Measurements from ENCODE around the gene KLHL40.

KLHL40 gene

DNA sequence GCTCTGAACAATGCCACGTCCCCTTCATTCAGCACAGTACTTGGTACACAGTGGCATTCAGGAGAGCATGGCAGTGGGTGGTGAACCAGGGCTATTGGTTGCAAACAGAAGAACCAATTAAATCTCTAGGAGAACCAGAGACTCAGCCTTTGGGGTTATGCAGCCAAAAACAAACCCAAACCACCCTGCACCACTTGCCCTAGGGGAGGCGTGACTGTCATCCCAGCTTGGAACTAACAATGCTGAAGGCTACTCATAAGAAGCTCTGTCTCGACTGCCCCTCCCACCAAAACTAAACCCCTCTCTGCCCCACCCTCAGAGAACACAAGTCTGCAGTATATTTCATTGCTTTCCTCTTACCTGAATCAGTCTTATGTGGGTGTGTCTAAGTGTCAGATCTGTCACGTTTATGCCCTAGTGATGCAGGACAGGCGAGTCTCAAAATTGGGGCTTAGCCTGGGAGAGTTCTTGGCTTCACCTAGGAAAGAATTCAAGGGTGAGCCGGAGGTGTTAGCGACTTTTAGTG lies 15.2 kb upstream of the KLHL40 start:
- no peak overlapping the region for H2AFZ ChIP-seq (ENCODE audit: low read length, unreplicated experiment)
- H3K36me3 ChIP-seq (ENCODE audit: insufficient read depth, low read length) = no peaks in the 10 kb centered on the region
- no peak overlapping the region for H3K4me3 ChIP-seq (ENCODE audit: low read depth, low read length)
- H3K27me3 ChIP-seq (ENCODE audit: insufficient read depth, low read length) = no peaks in the 10 kb centered on the region; the same call in 1 of the 2 replicates
- H3K4me1 ChIP-seq (ENCODE audit: control insufficient read depth, insufficient read depth, low read length, unreplicated experiment) = no peaks in the 10 kb centered on the region
- no peak overlapping the region for H3K27ac ChIP-seq (ENCODE audit: low read depth, low read length)
- no peaks in the 10 kb centered on the region for H3K79me2 ChIP-seq (ENCODE audit: control insufficient read depth, insufficient read depth, low read length, unreplicated experiment)

DNA sequence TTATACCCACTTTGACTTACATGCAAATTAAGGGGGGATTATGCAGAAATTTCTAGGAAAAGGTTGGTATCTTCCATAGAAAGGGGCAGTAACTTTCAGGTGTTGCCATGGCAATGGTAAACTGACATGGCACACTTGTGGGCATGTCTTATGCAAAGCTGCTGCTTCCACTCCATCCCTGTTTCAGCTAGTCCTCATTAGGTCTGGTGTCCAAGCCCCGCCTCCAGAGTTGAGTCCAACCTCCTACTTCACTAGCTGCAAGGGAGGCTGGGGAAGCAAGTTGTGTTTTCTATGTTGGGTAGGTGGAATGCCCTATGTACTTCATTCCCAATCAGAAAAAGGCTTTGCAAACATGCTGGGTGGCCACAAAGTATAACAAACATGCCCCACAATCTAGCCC lies 14.7 kb upstream of the KLHL40 start:
- H3K4me3 ChIP-seq (ENCODE audit: low read depth, low read length) = no peak overlapping the region
- no peaks in the 10 kb centered on the region; the same call in 1 of the 2 replicates for H3K27me3 ChIP-seq (ENCODE audit: insufficient read depth, low read length)
- H3K4me1 ChIP-seq (ENCODE audit: control insufficient read depth, insufficient read depth, low read length, unreplicated experiment) = no peaks in the 10 kb centered on the region
- no peak overlapping the region for H3K27ac ChIP-seq (ENCODE audit: low read depth, low read length)
- H3K79me2 ChIP-seq (ENCODE audit: control insufficient read depth, insufficient read depth, low read length, unreplicated experiment) = no peaks in the 10 kb centered on the region
- no peak overlapping the region for H2AFZ ChIP-seq (ENCODE audit: low read length, unreplicated experiment)
- H3K36me3 ChIP-seq (ENCODE audit: insufficient read depth, low read length) = no peaks in the 10 kb centered on the region

DNA sequence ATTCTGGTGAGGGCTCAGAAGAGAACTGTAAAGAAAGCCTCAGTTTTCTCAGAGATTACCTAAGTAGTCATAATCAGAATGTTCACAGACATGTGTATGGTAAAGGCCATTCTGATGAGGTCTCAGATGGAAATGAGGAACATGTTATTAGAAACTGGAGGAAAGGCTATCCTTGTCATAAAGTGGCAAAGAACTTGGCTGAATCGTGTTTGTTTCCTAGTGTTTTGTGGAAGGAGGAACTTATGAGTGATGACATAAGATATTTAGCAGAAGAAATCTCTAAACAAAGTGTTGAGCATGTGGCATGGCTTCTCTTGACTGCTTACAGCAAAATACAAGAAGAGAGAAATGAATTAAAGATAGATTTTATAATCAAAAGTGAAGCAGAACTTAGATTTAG lies 12.8 kb upstream of the KLHL40 start:
- no peak overlapping the region for H2AFZ ChIP-seq (ENCODE audit: low read length, unreplicated experiment)
- no peak overlapping the region for H3K4me3 ChIP-seq (ENCODE audit: low read depth, low read length)
- H3K4me1 ChIP-seq (ENCODE audit: control insufficient read depth, insufficient read depth, low read length, unreplicated experiment) = no peaks in the 10 kb centered on the region
- H3K36me3 ChIP-seq (ENCODE audit: insufficient read depth, low read length) = no peaks in the 10 kb centered on the region
- H3K27me3 ChIP-seq (ENCODE audit: insufficient read depth, low read length) = no peaks in the 10 kb centered on the region; the same call in 1 of the 2 replicates
- no peaks in the 10 kb centered on the region for H3K79me2 ChIP-seq (ENCODE audit: control insufficient read depth, insufficient read depth, low read length, unreplicated experiment)
- H3K27ac ChIP-seq (ENCODE audit: low read depth, low read length) = no peak overlapping the region

DNA sequence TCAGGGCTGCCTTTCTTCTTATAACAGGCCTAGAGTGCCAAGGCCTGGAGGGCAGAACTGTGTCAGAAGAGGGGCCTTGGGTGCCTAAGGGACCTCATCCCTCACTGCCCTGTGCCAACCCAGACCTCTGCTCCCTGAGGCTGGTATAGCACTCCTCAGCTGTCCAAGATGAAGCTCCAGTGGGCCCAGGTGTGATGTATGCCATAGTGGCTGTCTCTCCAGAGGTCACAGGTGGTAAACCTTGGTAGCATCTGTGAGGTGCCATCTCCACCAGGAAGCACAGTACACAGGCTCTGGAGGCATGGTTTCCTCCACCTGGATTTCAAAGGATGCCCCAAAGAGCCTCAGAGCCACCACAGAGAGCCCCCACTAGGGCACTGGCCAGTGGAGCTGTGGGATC lies 12.3 kb upstream of the KLHL40 start:
- no peak overlapping the region for H3K4me3 ChIP-seq (ENCODE audit: low read depth, low read length)
- no peak overlapping the region for H3K27ac ChIP-seq (ENCODE audit: low read depth, low read length)
- H3K36me3 ChIP-seq (ENCODE audit: insufficient read depth, low read length) = no peaks in the 10 kb centered on the region
- no peaks in the 10 kb centered on the region for H3K79me2 ChIP-seq (ENCODE audit: control insufficient read depth, insufficient read depth, low read length, unreplicated experiment)
- no peaks in the 10 kb centered on the region for H3K4me1 ChIP-seq (ENCODE audit: control insufficient read depth, insufficient read depth, low read length, unreplicated experiment)
- no peak overlapping the region for H2AFZ ChIP-seq (ENCODE audit: low read length, unreplicated experiment)
- H3K27me3 ChIP-seq (ENCODE audit: insufficient read depth, low read length) = no peaks in the 10 kb centered on the region; the same call in 1 of the 2 replicates

DNA sequence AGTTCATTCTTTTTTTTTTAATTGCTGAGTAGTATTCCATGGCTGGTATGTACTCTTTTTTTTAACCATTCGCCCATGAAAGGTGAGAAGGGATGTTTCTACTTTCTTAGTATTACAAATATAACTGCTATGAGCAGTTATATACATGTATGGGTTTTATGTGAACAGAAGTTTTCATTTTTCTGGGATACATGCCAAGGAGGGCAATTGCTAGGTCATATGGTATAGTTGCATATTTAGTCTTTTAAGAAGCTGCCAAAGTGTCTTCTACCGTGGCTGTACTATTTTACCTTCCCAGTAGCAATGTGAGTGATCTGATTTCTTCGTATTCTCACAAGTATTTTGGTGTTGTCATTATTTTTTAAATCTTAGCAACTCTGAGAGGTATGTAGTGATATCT lies 11.2 kb upstream of the KLHL40 start:
- H2AFZ ChIP-seq (ENCODE audit: low read length, unreplicated experiment) = no peak overlapping the region
- no peaks in the 10 kb centered on the region for H3K27me3 ChIP-seq (ENCODE audit: insufficient read depth, low read length)
- no peaks in the 10 kb centered on the region for H3K36me3 ChIP-seq (ENCODE audit: insufficient read depth, low read length)
- H3K4me3 ChIP-seq (ENCODE audit: low read depth, low read length) = no peak overlapping the region
- no peaks in the 10 kb centered on the region for H3K4me1 ChIP-seq (ENCODE audit: control insufficient read depth, insufficient read depth, low read length, unreplicated experiment)
- H3K27ac ChIP-seq (ENCODE audit: low read depth, low read length) = no peak overlapping the region
- H3K79me2 ChIP-seq (ENCODE audit: control insufficient read depth, insufficient read depth, low read length, unreplicated experiment) = no peaks in the 10 kb centered on the region

DNA sequence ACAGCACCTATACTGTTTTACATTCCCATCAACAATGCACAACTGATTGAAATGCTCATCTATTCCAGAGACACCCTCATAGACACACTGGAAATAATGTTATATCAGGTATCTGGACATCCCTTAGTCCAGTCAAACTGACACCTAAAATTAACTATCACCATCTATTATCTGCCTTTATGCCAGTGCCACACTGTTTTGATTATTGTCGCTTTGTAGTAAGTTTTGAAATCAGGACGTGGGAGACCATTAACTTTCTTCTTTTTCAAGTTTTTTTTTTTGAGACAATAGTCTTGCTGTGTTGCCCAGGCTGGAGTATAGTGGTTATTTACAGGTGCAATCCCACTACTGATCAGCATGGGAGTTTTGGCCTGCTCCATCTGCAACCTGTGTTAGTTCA lies 9.4 kb upstream of the KLHL40 start:
- H3K4me3 ChIP-seq (ENCODE audit: low read depth, low read length) = no peak overlapping the region
- no peaks in the 10 kb centered on the region for H3K36me3 ChIP-seq (ENCODE audit: insufficient read depth, low read length)
- peaks cover 6% of the 10 kb centered on the region for H3K4me1 ChIP-seq (ENCODE audit: control insufficient read depth, insufficient read depth, low read length, unreplicated experiment)
- H3K27me3 ChIP-seq (ENCODE audit: insufficient read depth, low read length) = no peaks in the 10 kb centered on the region
- H3K27ac ChIP-seq (ENCODE audit: low read depth, low read length) = no peak overlapping the region
- H2AFZ ChIP-seq (ENCODE audit: low read length, unreplicated experiment) = no peak overlapping the region
- H3K79me2 ChIP-seq (ENCODE audit: control insufficient read depth, insufficient read depth, low read length, unreplicated experiment) = no peaks in the 10 kb centered on the region

DNA sequence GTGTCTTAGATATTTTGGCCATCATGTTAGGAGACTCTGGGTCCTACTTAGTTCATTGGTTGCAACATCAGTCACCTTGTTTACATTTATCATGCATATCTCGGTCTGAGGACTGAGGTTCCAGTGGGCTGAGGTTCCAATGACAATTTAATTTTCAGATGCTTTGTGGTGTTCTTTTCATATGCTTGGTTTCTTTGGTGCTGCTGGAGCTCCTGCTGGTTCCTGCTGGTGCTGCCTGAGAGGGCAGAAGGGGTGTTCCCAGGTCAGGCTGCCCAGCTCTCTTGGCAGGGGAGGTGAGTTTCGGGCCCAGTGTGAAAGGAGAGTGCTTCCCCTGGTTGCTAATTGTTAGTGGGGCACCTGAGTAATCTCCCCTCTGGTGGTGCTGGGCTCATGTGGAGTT lies 6.9 kb upstream of the KLHL40 start:
- no peaks in the 10 kb centered on the region for H3K36me3 ChIP-seq (ENCODE audit: insufficient read depth, low read length)
- H3K27ac ChIP-seq (ENCODE audit: low read depth, low read length) = no peak overlapping the region
- H2AFZ ChIP-seq (ENCODE audit: low read length, unreplicated experiment) = no peak overlapping the region
- no peak overlapping the region for H3K4me3 ChIP-seq (ENCODE audit: low read depth, low read length)
- no peaks in the 10 kb centered on the region for H3K27me3 ChIP-seq (ENCODE audit: insufficient read depth, low read length)
- H3K4me1 ChIP-seq (ENCODE audit: control insufficient read depth, insufficient read depth, low read length, unreplicated experiment) = peaks cover 8% of the 10 kb centered on the region
- H3K79me2 ChIP-seq (ENCODE audit: control insufficient read depth, insufficient read depth, low read length, unreplicated experiment) = no peaks in the 10 kb centered on the region

DNA sequence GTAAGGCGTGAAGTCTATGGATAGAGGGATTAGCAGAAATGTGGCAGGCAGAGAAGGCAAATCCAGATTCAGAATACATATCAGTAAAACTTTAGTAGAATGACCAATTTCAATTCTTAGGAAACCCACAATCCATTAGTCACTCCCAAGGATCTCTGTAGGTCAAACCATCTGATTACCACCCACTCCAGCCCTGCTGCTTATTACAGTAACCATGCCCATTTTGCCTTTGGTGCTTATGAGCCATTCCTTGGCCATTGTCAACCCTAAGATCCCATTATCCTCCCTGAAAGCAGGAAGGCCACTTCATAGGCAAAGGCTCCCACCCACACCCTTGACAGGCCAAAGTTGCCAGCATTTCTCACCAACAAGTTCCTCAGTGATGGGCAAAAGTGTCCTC lies 5.1 kb upstream of the KLHL40 start:
- Histone ChIP-seq H3K27ac (ENCODE audit: low read depth, low read length) (no peak overlapping the region), H3K79me2 (ENCODE audit: control insufficient read depth, insufficient read depth, low read length, unreplicated experiment) (no peaks in the 10 kb centered on the region), H3K4me3 (ENCODE audit: low read depth, low read length) (no peak overlapping the region), H2AFZ (ENCODE audit: low read length, unreplicated experiment) (no peak overlapping the region), H3K27me3 (ENCODE audit: insufficient read depth, low read length) (peaks cover 5% of the 10 kb centered on the region; the same call in 1 of the 2 replicates), H3K4me1 (ENCODE audit: control insufficient read depth, insufficient read depth, low read length, unreplicated experiment) (peaks cover 17% of the 10 kb centered on the region), H3K36me3 (ENCODE audit: insufficient read depth, low read length) (no peaks in the 10 kb centered on the region)

DNA sequence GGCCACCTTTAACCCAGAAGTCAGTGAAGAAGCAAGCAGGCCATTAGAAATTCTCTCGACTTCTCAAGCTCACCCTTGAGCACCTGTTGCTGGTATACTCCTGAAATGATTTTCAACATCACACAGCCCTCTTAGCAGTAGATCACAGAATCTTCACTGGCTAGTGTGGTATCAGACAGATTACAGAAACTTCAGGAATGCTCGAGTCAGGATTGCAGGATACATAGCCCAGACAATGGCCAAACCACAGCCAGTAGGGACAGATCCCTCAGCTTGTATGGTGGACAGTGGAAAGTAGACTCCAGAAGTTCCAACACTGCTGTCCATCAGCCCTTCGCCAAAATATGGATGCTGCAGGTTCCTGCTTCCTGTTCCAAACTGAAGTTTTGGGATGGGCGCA lies 4.5 kb upstream of the KLHL40 start:
- Histone ChIP-seq H3K4me3 (ENCODE audit: low read depth, low read length) (no peak overlapping the region), H3K27me3 (ENCODE audit: insufficient read depth, low read length) (peaks cover 10% of the 10 kb centered on the region), H3K4me1 (ENCODE audit: control insufficient read depth, insufficient read depth, low read length, unreplicated experiment) (peaks cover 17% of the 10 kb centered on the region), H3K79me2 (ENCODE audit: control insufficient read depth, insufficient read depth, low read length, unreplicated experiment) (no peaks in the 10 kb centered on the region), H2AFZ (ENCODE audit: low read length, unreplicated experiment) (no peak overlapping the region), H3K36me3 (ENCODE audit: insufficient read depth, low read length) (no peaks in the 10 kb centered on the region), H3K27ac (ENCODE audit: low read depth, low read length) (no peak overlapping the region)

DNA sequence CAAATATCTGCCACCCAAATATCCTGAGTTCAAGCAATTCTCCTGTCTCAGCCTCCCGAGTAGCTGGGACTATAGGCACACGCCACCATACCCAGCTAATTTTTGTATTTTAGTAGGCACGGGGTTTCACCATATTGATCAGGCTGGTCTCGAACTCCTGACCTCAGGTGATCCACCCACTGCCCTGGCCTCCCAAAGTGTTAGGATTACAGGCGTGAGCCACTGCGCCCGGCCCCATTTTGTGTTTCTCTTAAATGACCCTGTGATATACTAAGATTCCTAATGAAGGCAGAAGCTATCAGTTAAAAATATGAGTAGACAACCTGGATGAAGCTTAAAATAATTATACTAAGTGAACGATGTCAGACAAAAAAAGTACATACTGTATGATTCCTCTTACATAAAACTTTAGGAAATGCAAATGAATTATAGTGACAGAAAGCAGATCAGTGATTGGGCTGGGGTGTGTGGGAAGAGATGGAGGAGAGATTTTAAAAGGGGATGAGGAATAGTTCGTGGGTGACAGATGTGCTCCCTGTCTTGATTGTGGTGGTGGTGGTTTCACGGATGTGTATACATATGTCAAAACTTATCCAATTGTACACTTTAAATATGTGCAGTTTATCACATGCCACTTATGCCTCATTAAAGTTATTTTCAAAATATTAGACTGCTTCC lies 3.8 kb upstream of the KLHL40 start:
- Histone ChIP-seq H3K4me1 (ENCODE audit: control insufficient read depth, insufficient read depth, low read length, unreplicated experiment) (peaks cover 17% of the 10 kb centered on the region), H3K27ac (ENCODE audit: low read depth, low read length) (no peak overlapping the region), H3K79me2 (ENCODE audit: control insufficient read depth, insufficient read depth, low read length, unreplicated experiment) (no peaks in the 10 kb centered on the region), H3K27me3 (ENCODE audit: insufficient read depth, low read length) (peaks cover 17% of the 10 kb centered on the region), H2AFZ (ENCODE audit: low read length, unreplicated experiment) (no peak overlapping the region), H3K36me3 (ENCODE audit: insufficient read depth, low read length) (no peaks in the 10 kb centered on the region), H3K4me3 (ENCODE audit: low read depth, low read length) (no peak overlapping the region)

DNA sequence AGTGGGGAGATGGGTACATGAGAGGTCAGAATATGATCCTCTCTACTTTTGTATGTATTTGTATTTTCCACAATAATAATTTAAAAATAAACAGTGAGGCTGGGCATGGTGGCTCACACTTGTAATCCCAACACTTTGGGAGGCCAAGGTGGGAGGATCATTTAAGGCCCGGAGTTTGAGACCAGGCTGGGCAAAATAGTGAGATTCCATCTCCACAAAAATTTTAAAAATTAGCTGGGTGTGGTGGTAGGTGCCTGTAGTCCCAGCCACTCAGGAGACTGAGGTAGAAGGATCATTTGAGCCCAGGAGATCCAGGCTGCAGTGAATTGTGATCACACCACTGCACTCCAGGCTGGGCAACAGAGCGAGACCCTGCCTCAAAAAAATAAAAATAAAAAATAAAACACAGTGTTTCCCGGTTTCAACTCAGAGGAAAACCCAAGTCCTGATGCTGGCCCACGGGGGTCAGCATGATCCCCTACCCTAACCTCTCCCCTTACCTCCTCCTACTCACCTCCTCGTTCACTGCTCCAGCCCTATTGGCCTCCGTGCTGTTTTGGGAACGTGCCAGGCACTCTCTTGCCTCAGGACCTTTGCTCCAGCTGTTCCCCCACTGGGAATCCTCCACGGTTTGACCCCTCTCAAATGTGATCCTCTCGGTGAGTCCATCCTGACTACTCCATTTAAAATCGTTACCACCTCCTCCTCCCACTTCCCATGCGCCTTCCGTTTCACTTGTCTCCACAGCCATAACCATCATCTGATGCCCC lies 2.9 kb upstream of the KLHL40 start:
- peaks cover 17% of the 10 kb centered on the region for H3K4me1 ChIP-seq (ENCODE audit: control insufficient read depth, insufficient read depth, low read length, unreplicated experiment)
- H3K27me3 ChIP-seq (ENCODE audit: insufficient read depth, low read length) = peaks cover 23% of the 10 kb centered on the region
- H3K27ac ChIP-seq (ENCODE audit: low read depth, low read length) = no peak overlapping the region
- no peak overlapping the region for H2AFZ ChIP-seq (ENCODE audit: low read length, unreplicated experiment)
- no peaks in the 10 kb centered on the region for H3K36me3 ChIP-seq (ENCODE audit: insufficient read depth, low read length)
- no peak overlapping the region for H3K4me3 ChIP-seq (ENCODE audit: low read depth, low read length)
- no peaks in the 10 kb centered on the region for H3K79me2 ChIP-seq (ENCODE audit: control insufficient read depth, insufficient read depth, low read length, unreplicated experiment)
